AG08395 (cell line): ENCODE measurements around the gene TPST2.

ENCODE experiments used
- DNase-seq: peaks from one replicate; pipeline ENCODE4 v3.0.0; 2012; ENCODE audit warnings: mixed read lengths, low spot score

Gene TPST2

GRCh38 chr22:26489447-26490036, 100.4 kb downstream of the TPST2 start:
- no peak for DNase-seq

- DNase-seq: no peak
Observed at GRCh38 chr22:26487996-26488395, 101.9 kb downstream of the TPST2 start.

GRCh38 chr22:26486394-26486793, 103.5 kb downstream of the TPST2 start:
- DNase-seq: no peak

GRCh38 chr22:26485806-26486390, 104.0 kb downstream of the TPST2 start:
- no peak for DNase-seq

- no peak for DNase-seq
Observed at GRCh38 chr22:26485013-26485412, 104.9 kb downstream of the TPST2 start.

- no peak for DNase-seq
Observed at GRCh38 chr22:26484360-26484706, 105.6 kb downstream of the TPST2 start.

- peak; percentile 97 for DNase-seq
Observed at GRCh38 chr22:26483439-26484359, 106.2 kb downstream of the TPST2 start, which contains the start of the genes HPS4 and SRRD. HPS4 (minus strand) TSS chr22:26483783; CDS start chr22:26481762, 2,021 bp downstream. SRRD (plus strand) TSS chr22:26483877; CDS start chr22:26483891, 14 bp downstream.

GRCh38 chr22:26483043-26483438, 106.9 kb downstream of the TPST2 start:
- DNase-seq: no peak

- no peak for DNase-seq
Observed at GRCh38 chr22:26482161-26482560, 107.8 kb downstream of the TPST2 start.

GRCh38 chr22:26481694-26482093, 108.2 kb downstream of the TPST2 start:
- no peak for DNase-seq

- no peak for DNase-seq
Observed at GRCh38 chr22:26481112-26481693, 108.7 kb downstream of the TPST2 start.

GRCh38 chr22:26480611-26480932, 109.4 kb downstream of the TPST2 start:
- DNase-seq: no peak

- DNase-seq: no peak
Observed at GRCh38 chr22:26479792-26480610, 109.9 kb downstream of the TPST2 start.

- DNase-seq: no peak
Observed at GRCh38 chr22:26479043-26479791, 110.7 kb downstream of the TPST2 start.

GRCh38 chr22:26477341-26477731, 112.6 kb downstream of the TPST2 start:
- DNase-seq: no peak

- DNase-seq: no peak
Observed at GRCh38 chr22:26476705-26477340, 113.1 kb downstream of the TPST2 start.

- no peak for DNase-seq
Observed at GRCh38 chr22:26474682-26475081, 115.2 kb downstream of the TPST2 start.
